ENCODE data around the gene FAM120B. TPM values are rescaled to one million over a fixed set of nuclear protein-coding genes. Genes with fewer than 3 reads are reported as not detected.

The FAM120B gene
- total RNA-seq, 1 donor = 20.4 TPM

- DNase-seq (ENCODE audit: low read depth) = no peak
- no peak for TF ChIP-seq CTCF (IDR thresholded peaks at IDR 0.05; ENCODE audit: insufficient read depth, low read length)
- H3K4me3 ChIP-seq (ENCODE audit: low read depth, low read length) = no peak overlapping the region
These were observed 19.1 kb upstream of the FAM120B start for GRCh38 chr6:170287371-170287876.

GRCh38 chr6:170288091-170288631, 18.4 kb upstream of the FAM120B start:
- no peak for DNase-seq (ENCODE audit: low read depth)
- no peak for TF ChIP-seq CTCF (IDR thresholded peaks at IDR 0.05; ENCODE audit: insufficient read depth, low read length)
- no peak overlapping the region for H3K4me3 ChIP-seq (ENCODE audit: low read depth, low read length)

GRCh38 chr6:170288852-170289179, 17.7 kb upstream of the FAM120B start:
- no peak for DNase-seq (ENCODE audit: low read depth)
- no peak overlapping the region for H3K4me3 ChIP-seq (ENCODE audit: low read depth, low read length)
- no peak for TF ChIP-seq CTCF (IDR thresholded peaks at IDR 0.05; ENCODE audit: insufficient read depth, low read length)

- no peak for TF ChIP-seq CTCF (IDR thresholded peaks at IDR 0.05; ENCODE audit: insufficient read depth, low read length)
These were observed 17.2 kb upstream of the FAM120B start for GRCh38 chr6:170289180-170289931.

GRCh38 chr6:170289951-170290295, 16.6 kb upstream of the FAM120B start:
- DNase-seq (ENCODE audit: low read depth) = no peak
- peak overlapping the region; percentile 68 for H3K4me3 ChIP-seq (ENCODE audit: low read depth, low read length)
- no peak for TF ChIP-seq CTCF (IDR thresholded peaks at IDR 0.05; ENCODE audit: insufficient read depth, low read length)

More at GRCh38 chr6:170289180-170289931, 17.2 kb upstream of the FAM120B start:
- DNase-seq (ENCODE audit: low read depth) = no peak
- H3K4me3 ChIP-seq (ENCODE audit: low read depth, low read length) = peak overlapping the region; percentile 68

- no peak for TF ChIP-seq CTCF (IDR thresholded peaks at IDR 0.05; ENCODE audit: insufficient read depth, low read length)
- DNase-seq (ENCODE audit: low read depth) = peak; percentile 28
- H3K4me3 ChIP-seq (ENCODE audit: low read depth, low read length) = peak within 1 kb of the TSS; percentile 68
These were observed 16.0 kb upstream of the FAM120B start, which contains the start of gene DLL1 for GRCh38 chr6:170290296-170291128. TSS of gene DLL1 (minus strand) at chr6:170291078. CDS start at chr6:170290139, 939 bp downstream.

Measured in fibroblast of the aortic adventitia (primary cell).